Ovary (tissue), 9 donors: ENCODE data around the gene TOR3A. TPM values are rescaled to one million over a fixed set of nuclear protein-coding genes. Genes with fewer than 3 reads are reported as not detected.
"Not testable (repeated sequence)": the region's sequence is repeated elsewhere in the genome, so short reads cannot be mapped to it uniquely, and the experiment has no call there.

Experiments used
- DNase-seq, 5 donors: peaks; one replicate each; pipeline ENCODE4 v3.0.0-alpha.2; 2019 to 2020
- H3K27ac ChIP-seq, 2 donors: fragments of 200-600 bp; one replicate each; pipeline versions ENCODE4 v1.5.1 to v1.8.0; 2019 to 2022
- H3K27me3 ChIP-seq: fragments of 200-600 bp; one replicate; pipeline ENCODE4 v1.8.0; 2022
- H3K36me3 ChIP-seq: fragments of 200-600 bp; sonication (generic); one replicate; pipeline ENCODE4 v1.5.1; 2019
- H3K4me1 ChIP-seq: one replicate; pipeline ENCODE4 v1.8.1; 2013; ENCODE audit warnings: mild to moderate bottlenecking, moderate library complexity; ENCODE audit not compliant: insufficient read depth
- H3K4me3 ChIP-seq: fragments of 200-600 bp; sonication (generic); one replicate; pipeline ENCODE4 v1.5.1; 2017
- H3K9me3 ChIP-seq, 2 donors: fragments of 200-600 bp in 1 of 2; sonication (generic) in 1 of 2; one replicate each; pipeline versions ENCODE4 v1.5.1 to v1.8.1; 2013 to 2019; ENCODE audit warnings: mild to moderate bottlenecking in 1 of 2, moderate library complexity in 1 of 2
- EP300 ChIP-seq: sonication (generic); formaldehyde crosslinking; IDR thresholded peaks from one replicate; pipeline ENCODE4 v1.6.1; 2017; ENCODE audit warnings: antibody characterized with exemption
- POLR2A ChIP-seq: fragments of 450-650 bp; IDR thresholded peaks from one replicate; pipeline ENCODE4 v1.6.1; 2017; ENCODE audit warnings: antibody characterized with exemption, mild to moderate bottlenecking, moderate library complexity
- WGBS, 3 donors: extraction: QIAGEN DNeasy Blood & Tissue Kit in 1 of 3; methylation state at CpG; one replicate each; pipeline versions ENCODE4 v1.1.5 to v1.1.7; 2013 to 2017; 5-methylcytosine and 5-hydroxymethylcytosine counted together
- intact Hi-C, 4 donors: fragments of 100-400 bp; cut with DNase I; formaldehyde crosslinking; loops; one replicate each; pipeline versions ENCODE4 v1.11.0 to v1.15.1; 2022 to 2023
- polyA plus RNA-seq, 2 donors: library from polyadenylated mRNA; stranded (reverse); fragments of 200-250 nt in 1 of 2; fragments of 350-450 nt in 1 of 2; fragmentation: Illumina TruSeq in 1 of 2; extraction: RNeasy Lipid Tissue Mini Kit (QIAGEN cat#74804) in 1 of 2; gene quantifications; one replicate each; pipeline ENCODE4 v1.2.3, GENCODE V29; 2013 to 2014
- total RNA-seq, 7 donors: library from RNA; depleted of rRNA in 2 of 7; stranded (reverse); fragments of >200 nt in 2 of 7; fragmentation: NEBNext Ultra II Directional in 3 of 7; extraction: Animal tissue kit (Norgen Biotek cat#: 25700) in 3 of 7; gene quantifications; one replicate each; pipeline versions ENCODE4 v1.1.0 to v1.2.4, GENCODE V29; 2016 to 2023
- TF ChIP-seq, protein P1 (sequence below), 3 donors: fragments of 450-650 bp in 2 of 3; fragments of 200-600 bp in 1 of 3; IDR thresholded peaks; one replicate each; pipeline versions ENCODE4 v1.5.1 to v1.8.0; 2016 to 2022; ENCODE audit warnings: antibody characterized with exemption in 3 of 3, mild to moderate bottlenecking in 1 of 3
- donor health status: DM: no; HTN: no; CAD: no; lungs with moderate emphysema.
- donor health status: DM: no; HTN: no; CAD: no.
- donor health status: Bipolar disorder and iron deficiency.
- donor health status: DM: yes; HTN: yes; CAD: no.
- donor health status: DM: no; HTN: no; CAD: no.
- donor health status: DM: yes; HTN: yes; CAD: no.

Gene TOR3A
- total and polyA plus RNA-seq, 9 donors: 17.8 to 55.0 (median 26.1) TPM

DNA sequence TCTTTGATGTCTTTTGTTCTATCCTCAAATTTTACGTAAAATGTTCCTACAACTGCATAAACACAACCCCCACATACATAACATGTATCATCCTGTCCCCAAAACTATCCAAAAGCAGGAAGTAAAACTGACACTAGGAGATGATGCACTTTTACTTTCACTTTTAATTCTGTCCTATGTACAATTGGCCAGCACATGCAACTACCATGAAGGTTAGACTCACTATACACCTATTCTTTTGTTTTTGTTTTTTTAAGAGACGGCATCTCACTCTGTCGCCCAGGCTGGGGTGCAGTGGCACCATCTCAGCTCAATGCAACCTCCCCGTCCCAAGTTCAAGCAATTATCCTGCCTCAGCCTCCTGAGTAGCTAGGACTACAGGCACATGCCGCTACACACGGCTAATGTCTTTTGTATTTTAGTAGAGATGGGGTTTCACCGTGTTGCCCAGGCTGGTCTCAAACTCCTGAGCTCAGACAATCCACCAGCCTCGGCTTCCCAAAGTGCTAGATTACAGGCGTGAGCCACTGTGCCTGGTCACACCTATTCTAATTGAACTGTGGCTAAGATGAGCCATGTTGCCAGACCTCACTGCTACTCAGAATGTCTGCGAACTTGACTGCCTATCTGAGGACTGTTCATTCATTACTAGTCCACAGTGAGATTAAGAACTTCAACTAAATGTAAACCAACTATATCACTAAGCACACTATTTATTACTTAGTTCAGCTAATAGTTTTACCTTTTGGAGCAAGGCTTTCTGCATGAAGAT is 48.0 kb downstream of the TOR3A start:
- no peaks in the 10 kb centered on the region for H3K27me3 ChIP-seq
- H3K27ac ChIP-seq: peak overlapping the region in 1 of 2 donors; percentile 39
- WGBS, 3 donors: 55 to 70% (median 60%) methylated on average over 10 of the region's 10 CpGs
- H3K9me3 ChIP-seq: no peaks in the 10 kb centered on the region
- H3K4me3 ChIP-seq: no peak overlapping the region
- DNase-seq: no peak
- H3K36me3 ChIP-seq: no peaks in the 10 kb centered on the region
- intact Hi-C loops: loop anchor here in 1 of 4 donors (10.0 kb wide), 1 partner anchor 55 kb away; no protein-coding TSS in a partner anchor
- peaks cover 6% of the 10 kb centered on the region for H3K4me1 ChIP-seq
- TF ChIP-seq EP300 (no peak), POLR2A (no peak)
- TF ChIP-seq, protein P1, sequence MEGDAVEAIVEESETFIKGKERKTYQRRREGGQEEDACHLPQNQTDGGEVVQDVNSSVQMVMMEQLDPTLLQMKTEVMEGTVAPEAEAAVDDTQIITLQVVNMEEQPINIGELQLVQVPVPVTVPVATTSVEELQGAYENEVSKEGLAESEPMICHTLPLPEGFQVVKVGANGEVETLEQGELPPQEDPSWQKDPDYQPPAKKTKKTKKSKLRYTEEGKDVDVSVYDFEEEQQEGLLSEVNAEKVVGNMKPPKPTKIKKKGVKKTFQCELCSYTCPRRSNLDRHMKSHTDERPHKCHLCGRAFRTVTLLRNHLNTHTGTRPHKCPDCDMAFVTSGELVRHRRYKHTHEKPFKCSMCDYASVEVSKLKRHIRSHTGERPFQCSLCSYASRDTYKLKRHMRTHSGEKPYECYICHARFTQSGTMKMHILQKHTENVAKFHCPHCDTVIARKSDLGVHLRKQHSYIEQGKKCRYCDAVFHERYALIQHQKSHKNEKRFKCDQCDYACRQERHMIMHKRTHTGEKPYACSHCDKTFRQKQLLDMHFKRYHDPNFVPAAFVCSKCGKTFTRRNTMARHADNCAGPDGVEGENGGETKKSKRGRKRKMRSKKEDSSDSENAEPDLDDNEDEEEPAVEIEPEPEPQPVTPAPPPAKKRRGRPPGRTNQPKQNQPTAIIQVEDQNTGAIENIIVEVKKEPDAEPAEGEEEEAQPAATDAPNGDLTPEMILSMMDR (IDR thresholded peaks at IDR 0.05): no peak

DNA sequence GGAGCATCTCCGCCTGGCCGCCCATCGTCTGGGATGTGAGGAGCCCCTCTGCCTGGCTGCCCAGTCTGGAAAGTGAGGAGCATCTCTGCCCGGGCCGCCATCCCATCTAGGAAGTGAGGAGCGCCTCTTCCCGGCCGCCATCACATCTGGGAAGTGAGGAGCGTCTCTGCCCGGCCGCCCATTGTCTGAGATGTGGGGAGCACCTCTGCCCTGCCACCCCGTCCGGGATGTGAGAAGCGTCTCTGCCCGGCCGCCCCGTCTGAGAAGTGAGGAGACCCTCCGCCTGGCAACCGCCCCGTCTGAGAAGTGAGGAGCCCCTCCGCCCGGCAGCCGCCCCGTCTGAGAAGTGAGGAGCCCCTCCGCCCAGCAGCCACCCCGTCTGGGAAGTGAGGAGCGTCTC is 53.3 kb downstream of the TOR3A start:
- H3K9me3 ChIP-seq, H3K27ac ChIP-seq, H3K36me3 ChIP-seq, H3K27me3 ChIP-seq, DNase-seq, H3K4me3 ChIP-seq, H3K4me1 ChIP-seq: not testable (repeated sequence)
- intact Hi-C loops: loop anchor here in 1 of 4 donors (10.0 kb wide), 1 partner anchor 50 kb away; no protein-coding TSS in a partner anchor
- 92 to 99% (median 98%) methylated on average over 14 to 25 of the region's 27 CpGs for WGBS, 3 donors

DNA sequence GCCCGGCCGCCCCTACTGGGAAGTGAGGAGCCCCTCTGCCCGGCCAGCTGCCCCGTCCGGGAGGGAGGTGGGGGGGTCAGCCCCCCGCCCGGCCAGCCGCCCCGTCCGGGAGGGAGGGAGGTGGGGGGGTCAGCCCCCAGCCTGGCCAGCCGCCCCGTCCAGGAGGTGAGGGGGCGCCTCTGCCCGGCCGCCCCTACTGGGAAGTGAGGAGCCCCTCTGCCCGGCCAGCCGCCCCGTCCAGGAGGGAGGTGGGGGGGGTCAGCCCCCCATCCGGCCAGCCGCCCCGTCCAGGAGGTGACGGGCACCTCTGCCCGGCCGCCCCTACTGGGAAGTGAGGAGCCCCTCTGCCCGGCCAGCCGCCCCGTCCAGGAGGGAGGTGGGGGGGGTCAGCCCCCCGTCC is 53.8 kb downstream of the TOR3A start:
- not testable (repeated sequence) for H3K4me1 ChIP-seq, H3K27ac ChIP-seq, DNase-seq, H3K4me3 ChIP-seq, H3K36me3 ChIP-seq, H3K27me3 ChIP-seq, H3K9me3 ChIP-seq
- 92 to 100% methylated on average over 1 to 22 of the region's 28 CpGs; no CpG with 5 or more reads in 1 of the 3 donors for WGBS, 3 donors
- intact Hi-C loops: loop anchor here in 1 of 4 donors (10.0 kb wide), 1 partner anchor 49 kb away; no protein-coding TSS in a partner anchor

DNA sequence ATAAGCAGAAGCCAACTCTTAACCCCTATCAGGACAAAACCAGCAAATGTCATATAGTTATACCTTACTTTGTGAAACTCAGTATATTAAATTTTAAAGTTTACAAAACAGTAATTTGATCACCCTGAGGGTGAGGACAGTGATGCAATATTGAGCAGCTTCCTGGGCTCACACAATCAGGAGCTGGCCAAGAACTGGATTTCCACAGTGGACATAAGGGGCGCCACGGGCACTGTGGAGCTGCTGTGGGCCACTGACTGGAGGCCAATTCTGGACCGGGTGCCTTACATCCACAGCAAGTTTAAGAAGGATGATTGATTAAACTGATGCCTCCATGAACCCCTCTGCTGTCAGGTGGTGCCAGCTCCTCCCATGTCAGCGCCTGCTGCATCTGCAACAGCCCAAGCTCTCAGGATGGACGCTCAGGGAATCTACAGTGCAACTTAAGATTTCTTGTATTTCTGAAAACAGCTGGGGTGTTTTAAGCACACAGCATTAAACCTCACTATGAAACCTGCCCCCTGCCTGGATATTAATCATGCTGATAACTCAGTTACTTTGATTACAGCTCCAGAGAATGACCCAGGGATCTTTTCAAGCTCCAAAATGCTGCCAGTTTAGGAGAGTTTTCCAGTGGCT is 55.9 kb downstream of the TOR3A start:
- TF ChIP-seq POLR2A (no peak), EP300 (no peak)
- TF ChIP-seq, protein P1 (IDR thresholded peaks at IDR 0.05): no peak
- H3K9me3 ChIP-seq: no peaks in the 10 kb centered on the region
- no peak for DNase-seq
- no peak overlapping the region for H3K27ac ChIP-seq
- intact Hi-C loops: loop anchor here in 1 of 4 donors (10.0 kb wide), 1 partner anchor 47 kb away; no protein-coding TSS in a partner anchor
- 65 to 78% (median 73%) methylated on average over 5 of the region's 5 CpGs for WGBS, 3 donors
- H3K4me3 ChIP-seq: no peak overlapping the region
- no peaks in the 10 kb centered on the region for H3K27me3 ChIP-seq
- H3K36me3 ChIP-seq: no peaks in the 10 kb centered on the region
- peaks cover 3% of the 10 kb centered on the region for H3K4me1 ChIP-seq

DNA sequence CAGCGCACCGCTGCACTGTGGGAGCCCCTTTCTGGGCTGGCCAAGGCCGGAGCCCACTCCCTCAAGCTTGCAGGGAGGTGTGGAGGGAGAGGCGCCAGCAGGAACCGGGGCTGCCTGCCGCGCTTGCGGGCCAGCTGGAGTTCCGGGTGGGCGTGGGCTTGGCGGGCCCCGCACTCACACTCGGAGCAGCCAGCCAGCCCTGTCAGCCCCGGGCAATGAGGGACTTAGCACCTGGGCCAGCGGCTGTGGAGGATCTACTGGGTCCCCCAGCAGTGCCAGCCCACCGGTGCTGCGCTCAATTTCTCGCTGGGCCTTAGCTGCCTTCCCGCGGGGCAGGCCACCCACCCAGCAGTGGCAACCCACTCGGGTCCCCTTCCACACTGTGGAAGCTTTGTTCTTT is 56.9 kb downstream of the TOR3A start:
- not testable (repeated sequence) for H3K27ac ChIP-seq, H3K27me3 ChIP-seq, H3K9me3 ChIP-seq, DNase-seq, H3K36me3 ChIP-seq, H3K4me1 ChIP-seq, H3K4me3 ChIP-seq
- intact Hi-C loops: loop anchor here in 1 of 4 donors (10.0 kb wide), 1 partner anchor 46 kb away; no protein-coding TSS in a partner anchor
- 97 to 99% (median 98%) methylated on average over 20 to 21 of the region's 21 CpGs for WGBS, 3 donors
